IMR-90 (cell line): ENCODE data around the gene SLC6A20.

Source experiments
- BHLHE40 ChIP-seq: fragments of 150-350 bp; IDR thresholded peaks from 2 replicates; pipeline ENCODE4 v1.6.1; 2016; ENCODE audit warnings: mild to moderate bottlenecking, low read depth, low read length
- CTCF ChIP-seq: conservative IDR thresholded peaks from 2 replicates; pipeline ENCODE4 v1.5.1; 2012; ENCODE audit warnings: mild to moderate bottlenecking, low read depth, low read length, improper control_type of control experiment
- RCOR1 ChIP-seq: IDR thresholded peaks from 2 replicates; pipeline ENCODE4 v1.6.1; 2012; ENCODE audit warnings: mild to moderate bottlenecking, low read length, improper control_type of control experiment; ENCODE audit not compliant: insufficient replicate concordance

GRCh38 chr3:45814322-45814721, 18.0 kb upstream of the SLC6A20 start:
- TF ChIP-seq CTCF (no peak), RCOR1 (no peak), BHLHE40 (no peak)
